ENCODE results near the gene ANGPTL1. TPM values are rescaled to one million over a fixed set of nuclear protein-coding genes. Genes with fewer than 3 reads are reported as not detected.

The ANGPTL1 gene
- polyA plus RNA-seq, 1 donor from 2014 or later, result not detected

DNA sequence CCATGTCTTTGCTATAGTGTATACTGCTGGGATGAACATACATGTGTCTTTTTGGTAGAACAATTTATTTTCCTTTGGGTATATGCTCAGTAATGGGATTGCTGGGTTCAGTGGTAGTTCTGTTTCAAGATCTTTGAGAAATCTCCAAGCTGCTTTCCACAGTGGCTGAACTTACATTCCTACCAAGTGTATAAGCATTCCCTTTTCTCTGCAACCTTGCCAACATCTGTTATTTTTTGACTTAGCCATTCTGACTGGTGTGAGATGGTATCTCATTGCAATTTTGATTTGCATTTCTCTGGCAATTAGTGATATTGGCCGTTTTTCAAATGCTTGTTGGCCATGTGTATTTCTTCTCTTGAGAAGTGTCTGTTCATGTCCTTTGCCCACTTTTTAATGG is 37.5 kb upstream of the ANGPTL1 start:
- Histone ChIP-seq H3K4me2 (ENCODE audit: low read length) (no peak overlapping the region), H3K27ac (ENCODE audit: low read length) (no peak overlapping the region), H3K4me3 (ENCODE audit: low read length) (no peak overlapping the region), H3K36me3 (ENCODE audit: insufficient read depth, low read length) (no peaks in the 10 kb centered on the region), H3K9me3 (ENCODE audit: low read length) (no peaks in the 10 kb centered on the region), H3K79me2 (replicated peaks; ENCODE audit: insufficient read depth, low read length) (no peaks in the 10 kb centered on the region), H3K9ac (ENCODE audit: low read length) (no peak overlapping the region), H3K27me3 (ENCODE audit: insufficient read depth, low read depth, low read length) (no peaks in the 10 kb centered on the region), H4K20me1 (ENCODE audit: insufficient read depth) (no peaks in the 10 kb centered on the region), H2AFZ (ENCODE audit: low read depth, low read length) (no peak overlapping the region), H3F3A (ENCODE audit: insufficient read depth, low read length, poor library complexity, severe bottlenecking) (no peaks in the 10 kb centered on the region), H3K9me2 (ENCODE audit: insufficient read depth, low read length) (no peaks in the 10 kb centered on the region)
- no peak for TF ChIP-seq TAF1 (IDR thresholded peaks at IDR 0.05; ENCODE audit: low read depth)
- TF ChIP-seq, protein P1, sequence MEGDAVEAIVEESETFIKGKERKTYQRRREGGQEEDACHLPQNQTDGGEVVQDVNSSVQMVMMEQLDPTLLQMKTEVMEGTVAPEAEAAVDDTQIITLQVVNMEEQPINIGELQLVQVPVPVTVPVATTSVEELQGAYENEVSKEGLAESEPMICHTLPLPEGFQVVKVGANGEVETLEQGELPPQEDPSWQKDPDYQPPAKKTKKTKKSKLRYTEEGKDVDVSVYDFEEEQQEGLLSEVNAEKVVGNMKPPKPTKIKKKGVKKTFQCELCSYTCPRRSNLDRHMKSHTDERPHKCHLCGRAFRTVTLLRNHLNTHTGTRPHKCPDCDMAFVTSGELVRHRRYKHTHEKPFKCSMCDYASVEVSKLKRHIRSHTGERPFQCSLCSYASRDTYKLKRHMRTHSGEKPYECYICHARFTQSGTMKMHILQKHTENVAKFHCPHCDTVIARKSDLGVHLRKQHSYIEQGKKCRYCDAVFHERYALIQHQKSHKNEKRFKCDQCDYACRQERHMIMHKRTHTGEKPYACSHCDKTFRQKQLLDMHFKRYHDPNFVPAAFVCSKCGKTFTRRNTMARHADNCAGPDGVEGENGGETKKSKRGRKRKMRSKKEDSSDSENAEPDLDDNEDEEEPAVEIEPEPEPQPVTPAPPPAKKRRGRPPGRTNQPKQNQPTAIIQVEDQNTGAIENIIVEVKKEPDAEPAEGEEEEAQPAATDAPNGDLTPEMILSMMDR (IDR thresholded peaks at IDR 0.05; ENCODE audit: poor library complexity, severe bottlenecking), result no peak
- no peak for TF ChIP-seq EP300 (conservative IDR thresholded peaks at IDR 0.05; ENCODE audit: poor library complexity, severe bottlenecking)
- TF ChIP-seq EZH2 (IDR thresholded peaks at IDR 0.05; ENCODE audit: borderline replicate concordance, insufficient read depth, low read length, poor library complexity, severe bottlenecking), result no peak
- no peak for TF ChIP-seq POLR2AphosphoS5 (IDR thresholded peaks at IDR 0.05)
- no peak for TF ChIP-seq RAD21 (conservative IDR thresholded peaks at IDR 0.05)
- no peak for TF ChIP-seq MXI1 (conservative IDR thresholded peaks at IDR 0.05; ENCODE audit: poor library complexity, severe bottlenecking)
- no peak for TF ChIP-seq SMC3 (conservative IDR thresholded peaks at IDR 0.05; ENCODE audit: poor library complexity)
- TF ChIP-seq, protein P2, sequence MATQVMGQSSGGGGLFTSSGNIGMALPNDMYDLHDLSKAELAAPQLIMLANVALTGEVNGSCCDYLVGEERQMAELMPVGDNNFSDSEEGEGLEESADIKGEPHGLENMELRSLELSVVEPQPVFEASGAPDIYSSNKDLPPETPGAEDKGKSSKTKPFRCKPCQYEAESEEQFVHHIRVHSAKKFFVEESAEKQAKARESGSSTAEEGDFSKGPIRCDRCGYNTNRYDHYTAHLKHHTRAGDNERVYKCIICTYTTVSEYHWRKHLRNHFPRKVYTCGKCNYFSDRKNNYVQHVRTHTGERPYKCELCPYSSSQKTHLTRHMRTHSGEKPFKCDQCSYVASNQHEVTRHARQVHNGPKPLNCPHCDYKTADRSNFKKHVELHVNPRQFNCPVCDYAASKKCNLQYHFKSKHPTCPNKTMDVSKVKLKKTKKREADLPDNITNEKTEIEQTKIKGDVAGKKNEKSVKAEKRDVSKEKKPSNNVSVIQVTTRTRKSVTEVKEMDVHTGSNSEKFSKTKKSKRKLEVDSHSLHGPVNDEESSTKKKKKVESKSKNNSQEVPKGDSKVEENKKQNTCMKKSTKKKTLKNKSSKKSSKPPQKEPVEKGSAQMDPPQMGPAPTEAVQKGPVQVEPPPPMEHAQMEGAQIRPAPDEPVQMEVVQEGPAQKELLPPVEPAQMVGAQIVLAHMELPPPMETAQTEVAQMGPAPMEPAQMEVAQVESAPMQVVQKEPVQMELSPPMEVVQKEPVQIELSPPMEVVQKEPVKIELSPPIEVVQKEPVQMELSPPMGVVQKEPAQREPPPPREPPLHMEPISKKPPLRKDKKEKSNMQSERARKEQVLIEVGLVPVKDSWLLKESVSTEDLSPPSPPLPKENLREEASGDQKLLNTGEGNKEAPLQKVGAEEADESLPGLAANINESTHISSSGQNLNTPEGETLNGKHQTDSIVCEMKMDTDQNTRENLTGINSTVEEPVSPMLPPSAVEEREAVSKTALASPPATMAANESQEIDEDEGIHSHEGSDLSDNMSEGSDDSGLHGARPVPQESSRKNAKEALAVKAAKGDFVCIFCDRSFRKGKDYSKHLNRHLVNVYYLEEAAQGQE (IDR thresholded peaks at IDR 0.05; ENCODE audit: borderline replicate concordance), result no peak

DNA sequence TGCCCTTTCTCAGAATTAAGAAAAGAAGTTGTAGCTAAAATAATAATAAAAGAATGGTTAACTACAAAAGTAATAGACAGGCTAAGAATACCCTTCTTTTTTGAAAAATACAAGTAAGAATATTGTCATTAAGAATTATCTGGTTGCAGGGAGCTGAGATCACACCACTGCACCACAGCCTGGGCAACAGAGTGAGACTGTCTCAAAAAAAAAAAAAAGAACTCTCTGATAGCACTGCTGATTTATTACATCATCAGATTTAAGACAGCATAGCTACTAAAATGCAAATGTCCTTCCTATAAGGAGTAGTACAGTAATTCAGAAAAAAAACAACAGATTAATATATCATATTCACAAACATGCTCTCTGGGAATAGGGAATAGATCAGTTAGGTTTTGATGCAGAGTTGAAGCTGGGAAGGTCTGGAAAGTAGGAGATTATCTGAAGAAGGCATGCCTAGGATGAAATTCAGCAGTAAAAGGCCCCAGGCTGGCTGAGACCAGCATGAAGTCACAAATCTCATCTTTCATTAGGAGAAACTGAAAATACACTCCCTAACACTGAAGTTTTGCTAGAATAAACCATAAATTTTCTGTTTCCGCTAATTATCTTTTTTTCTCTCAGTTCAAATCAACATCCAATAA is 30.7 kb upstream of the ANGPTL1 start:
- no peak overlapping the region for H3K4me3 ChIP-seq (ENCODE audit: low read length)
- no peak overlapping the region for H3K9ac ChIP-seq (ENCODE audit: low read length)
- H3F3A ChIP-seq (ENCODE audit: insufficient read depth, low read length, poor library complexity, severe bottlenecking), result no peaks in the 10 kb centered on the region
- no peak overlapping the region for H3K27ac ChIP-seq (ENCODE audit: low read length)
- TF ChIP-seq SMC3 (conservative IDR thresholded peaks at IDR 0.05; ENCODE audit: poor library complexity) (no peak), MXI1 (conservative IDR thresholded peaks at IDR 0.05; ENCODE audit: poor library complexity, severe bottlenecking) (no peak), POLR2AphosphoS5 (IDR thresholded peaks at IDR 0.05) (no peak), RAD21 (conservative IDR thresholded peaks at IDR 0.05) (no peak), TAF1 (IDR thresholded peaks at IDR 0.05; ENCODE audit: low read depth) (no peak), EZH2 (IDR thresholded peaks at IDR 0.05; ENCODE audit: borderline replicate concordance, insufficient read depth, low read length, poor library complexity, severe bottlenecking) (no peak), EP300 (conservative IDR thresholded peaks at IDR 0.05; ENCODE audit: poor library complexity, severe bottlenecking) (no peak)
- TF ChIP-seq, protein P1 (IDR thresholded peaks at IDR 0.05; ENCODE audit: poor library complexity, severe bottlenecking), result no peak
- TF ChIP-seq, protein P2 (IDR thresholded peaks at IDR 0.05; ENCODE audit: borderline replicate concordance), result no peak
- no peaks in the 10 kb centered on the region for H3K9me3 ChIP-seq (ENCODE audit: low read length)
- H4K20me1 ChIP-seq (ENCODE audit: insufficient read depth), result no peaks in the 10 kb centered on the region
- H3K9me2 ChIP-seq (ENCODE audit: insufficient read depth, low read length), result no peaks in the 10 kb centered on the region
- H3K4me2 ChIP-seq (ENCODE audit: low read length), result no peak overlapping the region
- H3K27me3 ChIP-seq (ENCODE audit: insufficient read depth, low read depth, low read length), result no peaks in the 10 kb centered on the region
- no peaks in the 10 kb centered on the region for H3K79me2 ChIP-seq (replicated peaks; ENCODE audit: insufficient read depth, low read length)
- H3K36me3 ChIP-seq (ENCODE audit: insufficient read depth, low read length), result no peaks in the 10 kb centered on the region
- H2AFZ ChIP-seq (ENCODE audit: low read depth, low read length), result no peak overlapping the region

Measured in neural cell (in vitro differentiated cells).